GM12878 (cell line): Measurements from ENCODE around the gene MSMB. TPM values are rescaled to one million over a fixed set of nuclear protein-coding genes. Genes with fewer than 3 reads are reported as not detected.

ENCODE experiments used
- ATAC-seq: fragments of 200-7000 bp; cut with Tn5 transposase; 3 replicates; pipeline ENCODE4 v1.9.1; 2020; ENCODE audit warnings: mild to moderate bottlenecking, moderate library complexity
- BruUV-seq: library from RNA; stranded (reverse); fragments of 400-500 nt; replicated peaks from 2 replicates; lab custom pipeline; 2021; lab: Mats Ljungman, UMichigan
- CTCF ChIA-PET: fragments of 300-600 bp; sonication (Branson Sonifier 250); formaldehyde crosslinking; extraction: SDS; loops from one replicate; lab custom pipeline; 2021; ENCODE audit warnings: inconsistent platforms; lab: Yijun Ruan, JAX
- POLR2A ChIA-PET: fragments of 350-600 bp; formaldehyde crosslinking; extraction: SDS; loops from one replicate; lab custom pipeline; 2021; ENCODE audit warnings: inconsistent platforms; lab: Charles Lee
- RAD21 ChIA-PET: fragments of 300-600 bp; sonication (Branson Sonifier 250); formaldehyde crosslinking; loops from one replicate; lab custom pipeline; 2023; ENCODE audit warnings: antibody characterized with exemption; ENCODE audit not compliant: unreplicated experiment; lab: Charles Lee
- SMC1A ChIA-PET: fragments of 300-600 bp; sonication (Branson Sonifier 250); formaldehyde crosslinking; loops from one replicate; lab custom pipeline; 2023; ENCODE audit not compliant: unreplicated experiment, uncharacterized antibody; lab: Charles Lee
- DNase-seq: peaks from one replicate; pipeline ENCODE4 v3.0.0-alpha.2; 2011; ENCODE audit warnings: low read depth, low spot score
- FAIRE-seq: peaks from 3 replicates; lab custom pipeline; 2011; peaks lifted over from hg19 to GRCh38; lab: Jason Lieb, UNC
- H2AFZ ChIP-seq: 2 replicates; pipeline ENCODE4 v1.6.0; 2011; ENCODE audit warnings: low read depth, low read length, control low read depth; ENCODE audit not compliant: control insufficient read depth
- H3K27ac ChIP-seq: 2 replicates; pipeline ENCODE4 v1.5.1; 2011; ENCODE audit warnings: control low read depth; ENCODE audit not compliant: control insufficient read depth, insufficient read depth
- H3K27me3 ChIP-seq, 2 experiments: replicated peaks in 1 of 2; 2 replicates each; pipeline versions ENCODE4 v1.6.0 to v1.6.1; 2011; ENCODE audit warnings: low read length in 1 of 2; ENCODE audit not compliant: control insufficient read depth in 2 of 2, insufficient read depth in 2 of 2
- H3K36me3 ChIP-seq, 2 experiments: 2 replicates each; pipeline ENCODE4 v1.5.1; 2011; ENCODE audit warnings: low read length in 1 of 2; ENCODE audit not compliant: control insufficient read depth in 2 of 2, insufficient read depth in 2 of 2
- H3K4me1 ChIP-seq: 2 replicates; pipeline ENCODE4 v1.6.1; 2011; ENCODE audit warnings: mild to moderate bottlenecking, low read length, moderate library complexity, mixed read lengths; ENCODE audit not compliant: control insufficient read depth, insufficient read depth
- H3K4me2 ChIP-seq: 2 replicates; pipeline ENCODE4 v1.6.0; 2011; ENCODE audit warnings: control low read depth; ENCODE audit not compliant: control insufficient read depth, insufficient read depth
- H3K4me3 ChIP-seq: fragments of 200-600 bp; sonication (generic); 2 replicates; pipeline ENCODE4 v1.5.1; 2016
- H3K79me2 ChIP-seq: 2 replicates; pipeline ENCODE4 v1.6.0; 2011; ENCODE audit warnings: low read length; ENCODE audit not compliant: control insufficient read depth, insufficient read depth
- H3K9ac ChIP-seq: 2 replicates; pipeline ENCODE4 v1.8.0; 2011; ENCODE audit warnings: low read length, control low read depth, mixed read lengths; ENCODE audit not compliant: control insufficient read depth, insufficient read depth
- H3K9me3 ChIP-seq: replicated peaks from 3 replicates; pipeline ENCODE4 v1.5.1; 2011; ENCODE audit warnings: mild to moderate bottlenecking, low read length; ENCODE audit not compliant: control insufficient read depth, insufficient read depth
- H4K20me1 ChIP-seq: 2 replicates; pipeline ENCODE4 v1.6.0; 2011; ENCODE audit not compliant: control insufficient read depth, insufficient read depth
- CHD4 ChIP-seq: fragments of 200-600 bp; sonication (generic); IDR thresholded peaks from 2 replicates; pipeline ENCODE4 v1.6.1; 2016; ENCODE audit warnings: mild to moderate bottlenecking
- DPF2 ChIP-seq: fragments of 450-650 bp; IDR thresholded peaks from 2 replicates; pipeline ENCODE4 v1.6.1; 2017; ENCODE audit warnings: mild to moderate bottlenecking
- EGR1 ChIP-seq, 2 experiments: IDR thresholded peaks; 1 replicate in 1 of 2; 2 replicates in 1 of 2; pipeline ENCODE4 v1.6.1; 2011 to 2012; ENCODE audit warnings: low read depth in 2 of 2, low read length in 2 of 2, borderline replicate concordance in 1 of 2, mild to moderate bottlenecking in 1 of 2, moderate library complexity in 1 of 2
- FOXM1 ChIP-seq: IDR thresholded peaks from 2 replicates; pipeline ENCODE4 v1.6.1; 2012; ENCODE audit warnings: low read depth, mild to moderate bottlenecking, inconsistent platforms, low read length, moderate library complexity
- HDGF ChIP-seq: fragments of 450-650 bp; IDR thresholded peaks from 2 replicates; pipeline ENCODE4 v1.6.1; 2016; ENCODE audit warnings: antibody characterized with exemption
- IRF3 ChIP-seq: fragments of 450-650 bp; IDR thresholded peaks from 2 replicates; pipeline ENCODE4 v1.6.1; 2014; ENCODE audit warnings: mild to moderate bottlenecking
- KAT2A ChIP-seq: conservative IDR thresholded peaks from 2 replicates; pipeline ENCODE4 v1.6.1; 2011; ENCODE audit warnings: low read depth, low read length; ENCODE audit not compliant: control insufficient read depth
- RB1 ChIP-seq: fragments of 450-650 bp; formaldehyde crosslinking; IDR thresholded peaks from 2 replicates; pipeline ENCODE4 v1.6.1; 2017; ENCODE audit warnings: mild to moderate bottlenecking, borderline replicate concordance
- RUNX3 ChIP-seq: IDR thresholded peaks from 2 replicates; pipeline ENCODE4 v1.6.1; 2012; ENCODE audit warnings: low read length, inconsistent platforms
- SKIL ChIP-seq: fragments of 450-650 bp; IDR thresholded peaks from 2 replicates; pipeline ENCODE4 v1.6.1; 2017; ENCODE audit warnings: mild to moderate bottlenecking, low read depth, inconsistent platforms; ENCODE audit not compliant: poor library complexity, severe bottlenecking
- TCF3 ChIP-seq: IDR thresholded peaks from 2 replicates; pipeline ENCODE4 v1.6.1; 2012; ENCODE audit warnings: low read depth, mild to moderate bottlenecking, low read length, borderline replicate concordance; ENCODE audit not compliant: insufficient read depth
- ZNF687 ChIP-seq: fragments of 450-650 bp; IDR thresholded peaks from 2 replicates; pipeline ENCODE4 v1.6.1; 2017; ENCODE audit warnings: mild to moderate bottlenecking, moderate library complexity
- WGBS: methylation state at CpG from one replicate; pipeline ENCODE4 v1.1.6; 2016; ENCODE audit warnings: low lambda C conversion rate; ENCODE audit not compliant: insufficient replicate concordance, insufficient coverage; ENCODE audit errors: missing lambda C conversion rate; 5-methylcytosine and 5-hydroxymethylcytosine counted together
- in situ Hi-C: fragments of 300-500 bp; cut with MboI; formaldehyde crosslinking; loops from 9 replicates; pipeline ENCODE4 v1.14.3; 2018; ENCODE audit warnings: mixed read lengths
- intact Hi-C: fragments of 100-400 bp; cut with micrococcal nuclease; formaldehyde crosslinking; loops from one replicate; pipeline ENCODE4 v1.14.2; 2022; ENCODE audit not compliant: unreplicated experiment
- polyA plus RNA-seq, 11 experiments: library from polyadenylated mRNA; depleted of rRNA in 4 of 11; unstranded in 6 of 11; stranded (reverse) in 5 of 11; fragments of >200 nt; fragmentation: Nextera tagmentation in 4 of 11; fragmentation: Illumina TruSeq in 1 of 11; extraction: Ambion mirVana in 4 of 11; extraction: Trizol in 1 of 11; gene quantifications; 1 replicate in 1 of 11; 2 replicates in 10 of 11; pipeline versions ENCODE4 v1.2.1 to v1.2.3, GENCODE V29; 2011 to 2016; ENCODE audit warnings: inconsistent platforms in 2 of 11, missing spikeins in 2 of 11, low read depth in 1 of 11
- total RNA-seq, 4 experiments: library from RNA; depleted of rRNA in 3 of 4; stranded (reverse); fragments of >200 nt in 3 of 4; fragmentation: Illumina TruSeq in 1 of 4; extraction: Trizol in 1 of 4; gene quantifications; 2 replicates each; pipeline versions ENCODE4 v1.2.1 to v1.2.3, GENCODE V29; 2013 to 2021

The MSMB gene
- total and polyA plus RNA-seq, 10 of the 15 experiments (the other 5 are each of a cell fraction or from before 2014, with no cell fraction given) = not detected

GRCh38 chr10:46084321-46085165 lies 38.5 kb upstream of the MSMB start:
- FAIRE-seq (no peak), ATAC-seq (no peak), DNase-seq (no peak)
- Histone ChIP-seq H3K9ac (no peak overlapping the region), H3K4me2 (no peak overlapping the region), H3K4me3 (no peak overlapping the region), H3K27me3 (no peaks in the 10 kb centered on the region), H3K27ac (no peak overlapping the region), H3K79me2 (no peaks in the 10 kb centered on the region), H4K20me1 (no peaks in the 10 kb centered on the region), H3K9me3 (no peaks in the 10 kb centered on the region), H3K4me1 (no peaks in the 10 kb centered on the region), H3K36me3 (no peaks in the 10 kb centered on the region), H2AFZ (no peak overlapping the region)
- no TSS peak for BruUV-seq
- intact Hi-C loops = no loop called here
- ChIA-PET POLR2A (no interaction called here), SMC1A (no interaction called here), CTCF (interaction anchor here (0.7 kb wide), 1 partner anchor 834 kb away, joined by 3 read pairs; no protein-coding TSS in a partner anchor), RAD21 (no interaction called here)
- in situ Hi-C loops = no loop called here
- 27% methylated on average over 12 of the region's 12 CpGs for WGBS
- TF ChIP-seq EGR1 (IDR thresholded peaks at IDR 0.05; ENCODE audit: borderline replicate concordance in 1 of 2, low read depth in 2 of 2, low read length in 2 of 2) (no peak), KAT2A (no peak), CHD4 (no peak), SKIL (no peak), RUNX3 (no peak), DPF2 (no peak), RB1 (no peak), IRF3 (no peak), ZNF687 (no peak), FOXM1 (no peak), TCF3 (no peak), HDGF (no peak)
